ENCODE data around the gene STT3A.
A peak's percentile ranks its signal among the peaks of the same experiment; 100 is the strongest.

Gene STT3A

GRCh38 chr11:125588505-125588904 is 4.1 kb upstream of the STT3A start:
- DNase-seq (ENCODE audit: low spot score), result no peak

GRCh38 chr11:125591649-125592304 is 875 bp upstream of the STT3A start:
- DNase-seq (ENCODE audit: low spot score), result peak; percentile 55

- DNase-seq (ENCODE audit: low spot score), result peak; percentile 37
Measured at GRCh38 chr11:125593114-125593820, 615 bp downstream of the STT3A start.

- no peak for DNase-seq (ENCODE audit: low spot score)
Measured at GRCh38 chr11:125594958-125595357, 2.3 kb downstream of the STT3A start.

GRCh38 chr11:125600663-125601062 is 8.0 kb downstream of the STT3A start:
- DNase-seq (ENCODE audit: low spot score), result no peak

GRCh38 chr11:125603207-125603606 is 10.6 kb downstream of the STT3A start:
- peak; percentile 12 for DNase-seq (ENCODE audit: low spot score)

- no peak for DNase-seq (ENCODE audit: low spot score)
Measured at GRCh38 chr11:125605417-125605816, 12.8 kb downstream of the STT3A start.

GRCh38 chr11:125609545-125609944 is 16.9 kb downstream of the STT3A start:
- DNase-seq (ENCODE audit: low spot score), result no peak

GRCh38 chr11:125618383-125618782 is 25.7 kb downstream of the STT3A start:
- DNase-seq (ENCODE audit: low spot score), result no peak

GRCh38 chr11:125621995-125622394 is 29.3 kb downstream of the STT3A start:
- DNase-seq (ENCODE audit: low spot score), result peak; percentile 16

- DNase-seq (ENCODE audit: low spot score), result no peak
Measured at GRCh38 chr11:125623064-125623463, 30.4 kb downstream of the STT3A start.

- DNase-seq (ENCODE audit: low spot score), result no peak
Measured at GRCh38 chr11:125624756-125625213, 32.1 kb downstream of the STT3A start, which contains the start of gene CHEK1. Gene CHEK1 (plus strand): TSS chr11:125625163. CDS start chr11:125626769, 1,606 bp downstream.

GRCh38 chr11:125625225-125625629 is 32.6 kb downstream of the STT3A start:
- no peak for DNase-seq (ENCODE audit: low spot score)

GRCh38 chr11:125625630-125626287 is 33.1 kb downstream of the STT3A start:
- peak; percentile 91 for DNase-seq (ENCODE audit: low spot score)

- peak; percentile 35 for DNase-seq (ENCODE audit: low spot score)
Measured at GRCh38 chr11:125626288-125626950, 33.8 kb downstream of the STT3A start.

- DNase-seq (ENCODE audit: low spot score), result no peak
Measured at GRCh38 chr11:125627236-125627910, 34.7 kb downstream of the STT3A start.

- no peak for DNase-seq (ENCODE audit: low spot score)
Measured at GRCh38 chr11:125637840-125638239, 45.2 kb downstream of the STT3A start.

GRCh38 chr11:125638315-125638714 is 45.7 kb downstream of the STT3A start:
- no peak for DNase-seq (ENCODE audit: low spot score)

- no peak for DNase-seq (ENCODE audit: low spot score)
Measured at GRCh38 chr11:125645871-125646270, 53.2 kb downstream of the STT3A start.

- no peak for DNase-seq (ENCODE audit: low spot score)
Measured at GRCh38 chr11:125649465-125650166, 57.0 kb downstream of the STT3A start.

- DNase-seq (ENCODE audit: low spot score), result no peak
Measured at GRCh38 chr11:125662689-125663088, 70.0 kb downstream of the STT3A start.
